Activated B cell treated with CpG ODN at 0.5 μM for 24 hours (primary cell): ENCODE data around the gene SPDYC. TPM values are rescaled to one million over a fixed set of nuclear protein-coding genes. Genes with fewer than 3 reads are reported as not detected.
A peak's percentile ranks its signal among the peaks of the same experiment; 100 is the strongest.

Experiments used
- ATAC-seq: fragments of 200-7000 bp; cut with Tn5 transposase; one replicate; pipeline ENCODE4 v1.10.0; 2021; ENCODE audit warnings: low read depth, mild to moderate bottlenecking, moderate library complexity
- CTCF ChIA-PET: fragments of 350-600 bp; sonication (Branson Sonifier 250); formaldehyde crosslinking; loops from one replicate; lab custom pipeline; 2021; ENCODE audit warnings: antibody characterized with exemption; lab: Charles Lee
- POLR2A ChIA-PET: fragments of 350-600 bp; sonication (Branson Sonifier 250); formaldehyde crosslinking; loops from one replicate; lab custom pipeline; 2021; ENCODE audit warnings: antibody characterized with exemption; lab: Charles Lee
- DNase-seq: peaks from one replicate; pipeline ENCODE4 v3.0.0; 2022
- H3K27ac Mint-ChIP-seq: one replicate; pipeline ENCODE4 v1.8.0; 2020; ENCODE audit warnings: mixed read lengths
- H3K27me3 Mint-ChIP-seq: one replicate; pipeline ENCODE4 v1.8.0; 2021; ENCODE audit warnings: mixed read lengths
- H3K36me3 Mint-ChIP-seq: one replicate; pipeline ENCODE4 v1.8.0; 2021; ENCODE audit warnings: low read depth, mixed read lengths
- H3K4me1 Mint-ChIP-seq: one replicate; pipeline ENCODE4 v1.8.0; 2021; ENCODE audit warnings: mixed read lengths
- H3K4me3 Mint-ChIP-seq: one replicate; pipeline ENCODE4 v1.8.0; 2020; ENCODE audit warnings: mild to moderate bottlenecking, mixed read lengths
- H3K9me3 Mint-ChIP-seq: one replicate; pipeline ENCODE4 v1.8.0; 2020; ENCODE audit warnings: mixed read lengths
- CTCF ChIP-seq: fragments of 200-600 bp; IDR thresholded peaks from one replicate; pipeline ENCODE4 v1.8.0; 2022; ENCODE audit warnings: antibody characterized with exemption, mild to moderate bottlenecking
- intact Hi-C: fragments of 100-400 bp; cut with micrococcal nuclease; formaldehyde crosslinking; loops from one replicate; pipeline ENCODE4 v1.15.1; 2024
- total RNA-seq: library from RNA; stranded (reverse); gene quantifications from 2 replicates; pipeline ENCODE4 v1.2.3, GENCODE V29; 2022

Gene SPDYC
- not detected in 2 replicates for total RNA-seq

DNA sequence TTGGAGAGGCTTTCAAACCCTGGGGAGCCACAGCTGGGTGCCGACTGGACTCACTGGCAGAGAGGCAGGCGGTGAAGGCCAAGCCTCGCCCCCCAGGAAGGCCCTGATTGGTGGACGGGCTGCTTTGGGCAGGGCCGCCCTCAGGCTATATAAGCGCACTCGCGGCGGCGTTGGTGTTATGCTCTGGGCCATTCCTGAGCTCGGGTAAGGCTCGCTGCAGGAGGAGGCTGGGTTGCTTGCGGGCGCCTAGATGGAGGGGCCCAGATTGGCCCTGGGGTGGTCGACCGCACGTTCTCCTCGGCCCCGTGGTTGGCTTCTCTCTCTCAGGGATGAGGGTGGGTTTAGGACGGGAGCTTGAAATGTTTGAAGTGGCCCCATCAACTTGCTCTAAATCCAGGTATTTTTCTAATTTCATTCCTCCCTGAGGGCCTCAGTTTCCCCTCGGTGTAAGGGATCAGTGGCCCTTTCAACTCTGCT is at the start of gene SPDYC:
TSS of gene SPDYC (plus strand) at position 176 of the 477 bp plus-strand sequence. CDS start 1,125 bp downstream, outside the sequence.
- DNase-seq (no peak), ATAC-seq (no peak)
- intact Hi-C loops = no loop called here
- Mint-ChIP-seq H3K9me3 (no peaks in the 10 kb centered on the region), H3K36me3 (peaks cover 3% of the 10 kb centered on the region), H3K27me3 (no peaks in the 10 kb centered on the region), H3K27ac (peak within 1 kb of the TSS; percentile 87), H3K4me3 (no peak within 1 kb of the TSS), H3K4me1 (peaks cover 15% of the 10 kb centered on the region)
- CTCF ChIA-PET = no interaction called here
- no peak for TF ChIP-seq CTCF
- POLR2A ChIA-PET = interaction anchor here (0.5 to 4.0 kb wide), 3 partner anchors 36 to 160 kb away, joined by 3 to 27 read pairs (median 8); partner anchors contain the start of genes FAU, MRPL49 and SYVN1

DNA sequence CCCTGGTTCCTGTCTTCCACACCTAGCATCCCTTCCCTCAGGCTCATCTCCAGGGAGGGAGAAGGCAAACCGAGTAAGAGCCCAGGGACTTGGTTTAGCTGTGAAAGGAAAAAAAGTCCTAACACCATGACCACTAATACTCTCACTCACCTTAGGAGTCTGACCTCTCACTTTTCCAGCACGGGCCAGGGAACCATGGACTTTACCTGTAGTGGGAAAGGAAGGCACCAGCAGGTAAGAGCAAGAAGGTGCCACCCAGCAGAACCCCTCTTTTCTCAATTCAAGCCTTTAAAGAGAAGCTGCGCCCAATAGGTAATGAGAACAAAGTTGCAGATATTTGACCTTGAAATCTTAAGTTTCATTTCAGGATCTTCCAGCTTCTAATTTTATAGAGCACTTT is 49.2 kb upstream of the SPDYC start:
- Mint-ChIP-seq H3K4me3 (peak overlapping the region; percentile 99), H3K36me3 (peaks cover 72% of the 10 kb centered on the region), H3K27ac (peak overlapping the region; percentile 99), H3K27me3 (no peaks in the 10 kb centered on the region), H3K4me1 (peaks cover 68% of the 10 kb centered on the region), H3K9me3 (no peaks in the 10 kb centered on the region)
- CTCF ChIA-PET = interaction anchor here (0.9 to 3.1 kb wide), 6 partner anchors 9 to 273 kb away, joined by 3 to 27 read pairs (median 11); partner anchors contain the start of genes SYVN1 and TM7SF2
- POLR2A ChIA-PET = interaction anchor here (0.8 to 15.3 kb wide), 7 partner anchors 9 to 264 kb away, joined by 3 to 546 read pairs (median 15); partner anchors contain the start of genes CAPN1, POLA2, SYVN1 and TM7SF2
- intact Hi-C loops = no loop called here
- TF ChIP-seq CTCF = no peak
- DNase-seq = no peak
- no peak for ATAC-seq

DNA sequence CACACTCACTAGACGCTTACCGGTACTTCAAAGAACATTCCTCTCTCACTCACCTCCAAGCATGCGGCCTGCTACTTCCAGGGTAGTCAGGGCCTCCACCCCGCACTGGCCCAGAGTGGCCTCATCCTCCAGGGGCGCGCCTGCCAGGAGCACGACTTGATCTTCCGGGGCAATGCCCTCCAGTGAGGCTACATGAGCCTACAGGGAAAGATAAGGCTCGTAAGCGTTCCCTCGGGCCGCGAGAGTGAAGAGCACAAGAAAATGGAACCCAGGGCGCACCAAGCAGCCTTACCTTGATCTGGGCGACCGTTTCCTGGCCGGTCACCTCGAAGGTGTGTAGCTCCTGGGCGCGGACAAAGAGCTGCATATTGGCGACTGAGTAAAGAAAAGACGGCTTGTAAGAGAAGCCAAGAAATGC is 48.6 kb upstream of the SPDYC start:
- ChIA-PET POLR2A (interaction anchor here (0.5 to 15.3 kb wide), 24 partner anchors 10 to 540 kb away, joined by 3 to 546 read pairs (median 4); partner anchors contain the start of genes CAPN1, DPF2, MALAT1 and POLA2), CTCF (interaction anchor here (0.6 to 3.1 kb wide), 10 partner anchors 10 to 433 kb away, joined by 3 to 27 read pairs (median 4); partner anchors contain the start of genes CAPN1, CDC42EP2, SYVN1 and TM7SF2)
- Mint-ChIP-seq H3K27ac (peak overlapping the region; percentile 99), H3K9me3 (no peaks in the 10 kb centered on the region), H3K4me1 (peaks cover 63% of the 10 kb centered on the region), H3K36me3 (peaks cover 77% of the 10 kb centered on the region), H3K27me3 (no peaks in the 10 kb centered on the region), H3K4me3 (peak overlapping the region; percentile 99)
- TF ChIP-seq CTCF = no peak
- ATAC-seq (no peak), DNase-seq (no peak)
- intact Hi-C loops = no loop called here

DNA sequence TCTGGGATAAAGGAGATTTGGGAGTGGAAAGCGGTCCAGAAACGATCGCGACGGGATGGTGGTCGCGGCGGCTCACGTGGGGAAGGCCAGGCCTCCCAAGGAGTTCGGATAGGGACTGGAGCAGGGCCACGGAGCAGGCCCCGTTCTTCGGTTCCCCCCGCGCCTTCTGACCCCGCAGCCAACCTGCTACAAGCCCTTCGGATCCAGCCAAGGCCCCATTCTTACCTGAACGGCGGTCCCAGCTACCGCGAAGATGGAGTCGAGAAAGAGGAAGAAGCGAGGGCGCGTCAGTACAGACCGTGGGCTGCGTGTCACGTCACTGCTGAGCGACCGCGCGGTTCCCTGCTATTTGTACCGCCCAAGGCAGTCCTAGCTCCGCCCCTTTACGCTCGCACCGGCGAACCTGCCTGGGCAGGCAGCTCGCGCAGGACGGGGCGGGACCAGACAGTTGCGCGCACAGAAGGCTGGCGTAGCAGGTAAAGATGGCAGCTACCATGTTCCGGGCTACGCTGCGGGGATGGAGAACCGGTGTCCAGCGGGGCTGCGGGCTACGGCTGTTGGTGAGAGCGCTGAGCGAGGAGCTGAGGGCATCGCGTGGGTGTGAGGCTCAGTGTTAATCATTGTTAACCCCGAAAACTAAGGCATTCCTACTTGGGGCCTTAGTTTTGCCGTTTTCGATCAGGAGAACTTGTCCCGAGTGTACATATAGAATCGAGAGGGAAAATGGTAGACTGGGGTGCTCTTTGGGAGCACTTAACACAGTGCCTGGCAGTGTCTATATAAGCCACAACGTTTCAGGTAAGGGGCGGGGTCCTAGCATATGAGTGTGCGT is 48.0 kb upstream of the SPDYC start, which contains the start of the genes FAU and MRPL49:
TSS of gene FAU (minus strand) at position 270 of the 832 bp plus-strand sequence. CDS start 321 bp downstream, outside the sequence.
TSS of gene MRPL49 (plus strand) at position 457 of the 832 bp plus-strand sequence. CDS start at position 483, 26 bp downstream.
- intact Hi-C loops = loop anchor here (1.0 kb wide), 4 partner anchors 10 to 198 kb away; partner anchors contain the start of genes CDCA5, PPP2R5B and ZFPL1
- Mint-ChIP-seq H3K4me1 (peaks cover 60% of the 10 kb centered on the region), H3K4me3 (peak within 1 kb of the TSS; percentile 99), H3K36me3 (peaks cover 81% of the 10 kb centered on the region), H3K27me3 (no peaks in the 10 kb centered on the region), H3K27ac (peak within 1 kb of the TSS; percentile 99), H3K9me3 (no peaks in the 10 kb centered on the region)
- ATAC-seq (peak; percentile 81), DNase-seq (peak; percentile 96)
- CTCF ChIA-PET = interaction anchor here (0.6 to 3.1 kb wide), 11 partner anchors 9 to 433 kb away, joined by 3 to 27 read pairs (median 3); partner anchors contain the start of genes CAPN1, CDC42EP2, SYVN1 and TM7SF2
- POLR2A ChIA-PET = interaction anchor here (0.5 to 15.3 kb wide), 34 partner anchors 9 to 539 kb away, joined by 3 to 546 read pairs (median 4); partner anchors contain the start of genes CAPN1, DPF2, MALAT1 and POLA2
- TF ChIP-seq CTCF = no peak
